ENCODE measurements around the gene CCNL1.

Gene CCNL1

GRCh38 chr3:157151627-157152026, 8.3 kb downstream of the CCNL1 start:
- Histone ChIP-seq H3K9me3 (ENCODE audit: insufficient read depth, low read length) (no peaks in the 10 kb centered on the region), H3K9ac (ENCODE audit: insufficient read length, low read depth) (no peak overlapping the region), H3K36me3 (ENCODE audit: insufficient read depth, insufficient read length, low read length) (peaks cover 100% of the 10 kb centered on the region), H3K4me3 (ENCODE audit: insufficient read length, low read depth) (no peak overlapping the region), H3K4me1 (ENCODE audit: insufficient read depth, insufficient read length) (no peaks in the 10 kb centered on the region), H3K27me3 (ENCODE audit: insufficient read depth, insufficient read length) (no peaks in the 10 kb centered on the region)
- no peak for DNase-seq (ENCODE audit: low read depth, low spot score)
- no peak for TF ChIP-seq YY1 (IDR thresholded peaks at IDR 0.05; ENCODE audit: insufficient read depth, insufficient read length)
- TF ChIP-seq SUZ12 (IDR thresholded peaks at IDR 0.05; ENCODE audit: extremely low read depth, insufficient read depth, insufficient read length) = no peak
- no peak for TF ChIP-seq ZNF274 (IDR thresholded peaks at IDR 0.05; ENCODE audit: low read depth, low read length)

GRCh38 chr3:157151151-157151550, 8.8 kb downstream of the CCNL1 start:
- no peak for DNase-seq (ENCODE audit: low read depth, low spot score)
- H3K9ac ChIP-seq (ENCODE audit: insufficient read length, low read depth) = no peak overlapping the region
- H3K36me3 ChIP-seq (ENCODE audit: insufficient read depth, insufficient read length, low read length) = peaks cover 100% of the 10 kb centered on the region
- no peaks in the 10 kb centered on the region for H3K4me1 ChIP-seq (ENCODE audit: insufficient read depth, insufficient read length)
- TF ChIP-seq YY1 (IDR thresholded peaks at IDR 0.05; ENCODE audit: insufficient read depth, insufficient read length) = no peak
- TF ChIP-seq SUZ12 (IDR thresholded peaks at IDR 0.05; ENCODE audit: extremely low read depth, insufficient read depth, insufficient read length) = no peak
- TF ChIP-seq ZNF274 (IDR thresholded peaks at IDR 0.05; ENCODE audit: low read depth, low read length) = no peak
- H3K4me3 ChIP-seq (ENCODE audit: insufficient read length, low read depth) = no peak overlapping the region
- no peaks in the 10 kb centered on the region for H3K9me3 ChIP-seq (ENCODE audit: insufficient read depth, low read length)
- H3K27me3 ChIP-seq (ENCODE audit: insufficient read depth, insufficient read length) = no peaks in the 10 kb centered on the region

- no peak for TF ChIP-seq YY1 (IDR thresholded peaks at IDR 0.05; ENCODE audit: insufficient read depth, insufficient read length)
- TF ChIP-seq ZNF274 (IDR thresholded peaks at IDR 0.05; ENCODE audit: low read depth, low read length) = no peak
- TF ChIP-seq SUZ12 (IDR thresholded peaks at IDR 0.05; ENCODE audit: extremely low read depth, insufficient read depth, insufficient read length) = no peak
- H3K36me3 ChIP-seq (ENCODE audit: insufficient read depth, insufficient read length, low read length) = peaks cover 97% of the 10 kb centered on the region
- DNase-seq (ENCODE audit: low read depth, low spot score) = no peak
- no peak overlapping the region for H3K9ac ChIP-seq (ENCODE audit: insufficient read length, low read depth)
- H3K9me3 ChIP-seq (ENCODE audit: insufficient read depth, low read length) = no peaks in the 10 kb centered on the region
- H3K4me3 ChIP-seq (ENCODE audit: insufficient read length, low read depth) = no peak overlapping the region
- H3K27me3 ChIP-seq (ENCODE audit: insufficient read depth, insufficient read length) = no peaks in the 10 kb centered on the region
- no peaks in the 10 kb centered on the region for H3K4me1 ChIP-seq (ENCODE audit: insufficient read depth, insufficient read length)
These were observed 10.7 kb downstream of the CCNL1 start for GRCh38 chr3:157149136-157149696.

- no peak for DNase-seq (ENCODE audit: low read depth, low spot score)
- Histone ChIP-seq H3K4me3 (ENCODE audit: insufficient read length, low read depth) (no peak overlapping the region), H3K36me3 (ENCODE audit: insufficient read depth, insufficient read length, low read length) (peaks cover 97% of the 10 kb centered on the region), H3K4me1 (ENCODE audit: insufficient read depth, insufficient read length) (no peaks in the 10 kb centered on the region), H3K9me3 (ENCODE audit: insufficient read depth, low read length) (no peaks in the 10 kb centered on the region), H3K9ac (ENCODE audit: insufficient read length, low read depth) (no peak overlapping the region), H3K27me3 (ENCODE audit: insufficient read depth, insufficient read length) (no peaks in the 10 kb centered on the region)
- TF ChIP-seq ZNF274 (IDR thresholded peaks at IDR 0.05; ENCODE audit: low read depth, low read length) (no peak), SUZ12 (IDR thresholded peaks at IDR 0.05; ENCODE audit: extremely low read depth, insufficient read depth, insufficient read length) (no peak), YY1 (IDR thresholded peaks at IDR 0.05; ENCODE audit: insufficient read depth, insufficient read length) (no peak)
These were observed 11.6 kb downstream of the CCNL1 start for GRCh38 chr3:157148196-157148889.

GRCh38 chr3:157147099-157147803, 12.7 kb downstream of the CCNL1 start:
- Histone ChIP-seq H3K4me3 (ENCODE audit: insufficient read length, low read depth) (no peak overlapping the region), H3K9ac (ENCODE audit: insufficient read length, low read depth) (no peak overlapping the region), H3K9me3 (ENCODE audit: insufficient read depth, low read length) (no peaks in the 10 kb centered on the region), H3K4me1 (ENCODE audit: insufficient read depth, insufficient read length) (no peaks in the 10 kb centered on the region), H3K36me3 (ENCODE audit: insufficient read depth, insufficient read length, low read length) (peaks cover 93% of the 10 kb centered on the region), H3K27me3 (ENCODE audit: insufficient read depth, insufficient read length) (no peaks in the 10 kb centered on the region)
- no peak for DNase-seq (ENCODE audit: low read depth, low spot score)
- TF ChIP-seq YY1 (IDR thresholded peaks at IDR 0.05; ENCODE audit: insufficient read depth, insufficient read length) = no peak
- no peak for TF ChIP-seq SUZ12 (IDR thresholded peaks at IDR 0.05; ENCODE audit: extremely low read depth, insufficient read depth, insufficient read length)
- no peak for TF ChIP-seq ZNF274 (IDR thresholded peaks at IDR 0.05; ENCODE audit: low read depth, low read length)

- H3K36me3 ChIP-seq (ENCODE audit: insufficient read depth, insufficient read length, low read length) = peaks cover 87% of the 10 kb centered on the region
- H3K4me3 ChIP-seq (ENCODE audit: insufficient read length, low read depth) = no peak overlapping the region
- no peaks in the 10 kb centered on the region for H3K4me1 ChIP-seq (ENCODE audit: insufficient read depth, insufficient read length)
- H3K9me3 ChIP-seq (ENCODE audit: insufficient read depth, low read length) = no peaks in the 10 kb centered on the region
- H3K9ac ChIP-seq (ENCODE audit: insufficient read length, low read depth) = no peak overlapping the region
- no peak for DNase-seq (ENCODE audit: low read depth, low spot score)
- TF ChIP-seq ZNF274 (IDR thresholded peaks at IDR 0.05; ENCODE audit: low read depth, low read length) (no peak), SUZ12 (IDR thresholded peaks at IDR 0.05; ENCODE audit: extremely low read depth, insufficient read depth, insufficient read length) (no peak), YY1 (IDR thresholded peaks at IDR 0.05; ENCODE audit: insufficient read depth, insufficient read length) (no peak)
- no peaks in the 10 kb centered on the region for H3K27me3 ChIP-seq (ENCODE audit: insufficient read depth, insufficient read length)
These were observed 14.2 kb downstream of the CCNL1 start for GRCh38 chr3:157145606-157146322.

All from NT2/D1 (cell line).